Neural cell (in vitro differentiated cells): Measurements from ENCODE around the gene PCDH9. TPM values are rescaled to one million over a fixed set of nuclear protein-coding genes. Genes with fewer than 3 reads are reported as not detected.

ENCODE experiments used
- H2AFZ ChIP-seq: fragments of 200-600, 300-800 bp; sonication (generic), shearing (Covaris generic); 2 replicates; pipeline ENCODE4 v1.6.0; 2014; ENCODE audit warnings: low read depth, mild to moderate bottlenecking, antibody characterized with exemption, low read length, moderate library complexity
- H3F3A ChIP-seq: fragments of 200-600 bp; shearing (Covaris generic); 2 replicates; pipeline ENCODE4 v1.6.1; 2016; ENCODE audit warnings: mild to moderate bottlenecking, moderate library complexity, mixed read lengths, antibody characterized with exemption, low read length; ENCODE audit not compliant: insufficient read depth, poor library complexity, severe bottlenecking
- H3K27ac ChIP-seq: fragments of 200-600, 300-800 bp; sonication (generic), shearing (Covaris generic); 2 replicates; pipeline ENCODE4 v1.5.1; 2014; ENCODE audit warnings: mild to moderate bottlenecking, low read length, moderate library complexity
- H3K27me3 ChIP-seq: fragments of 300-800, 200-600 bp; sonication (generic), shearing (Covaris generic); 2 replicates; pipeline ENCODE4 v1.6.0; 2014; ENCODE audit warnings: mild to moderate bottlenecking, low read depth, low read length, moderate library complexity; ENCODE audit not compliant: insufficient read depth
- H3K36me3 ChIP-seq: fragments of 300-800, 200-600 bp; sonication (generic), shearing (Covaris generic); 2 replicates; pipeline ENCODE4 v1.5.1; 2014; ENCODE audit warnings: mild to moderate bottlenecking, antibody characterized with exemption, low read length, moderate library complexity; ENCODE audit not compliant: insufficient read depth
- H3K4me2 ChIP-seq: fragments of 300-800, 200-600 bp; sonication (generic), shearing (Covaris generic); 2 replicates; pipeline ENCODE4 v1.6.0; 2014; ENCODE audit warnings: mild to moderate bottlenecking, low read length
- H3K4me3 ChIP-seq: fragments of 300-800, 200-600 bp; sonication (generic), shearing (Covaris generic); 2 replicates; pipeline ENCODE4 v1.5.1; 2014; ENCODE audit warnings: mild to moderate bottlenecking, low read length, moderate library complexity
- H3K79me2 ChIP-seq: fragments of 200-600 bp; shearing (Covaris generic); replicated peaks from 2 replicates; pipeline ENCODE4 v1.6.0; 2014; ENCODE audit warnings: mild to moderate bottlenecking, low read length, moderate library complexity; ENCODE audit not compliant: insufficient read depth
- H3K9ac ChIP-seq: fragments of 300-800, 200-600 bp; sonication (generic), shearing (Covaris generic); 2 replicates; pipeline ENCODE4 v1.6.1; 2016; ENCODE audit warnings: mild to moderate bottlenecking, low read length, mixed read lengths
- H3K9me2 ChIP-seq: fragments of 200-600 bp; shearing (Covaris generic); 2 replicates; pipeline ENCODE4 v1.6.1; 2016; ENCODE audit warnings: mild to moderate bottlenecking, low read length, mixed read lengths; ENCODE audit not compliant: insufficient read depth
- H3K9me3 ChIP-seq: fragments of 200-600, 300-800 bp; sonication (generic), shearing (Covaris generic); 2 replicates; pipeline ENCODE4 v1.6.1; 2016; ENCODE audit warnings: mild to moderate bottlenecking, mixed run types, low read length, moderate library complexity, mixed read lengths
- H4K20me1 ChIP-seq: fragments of 200-600 bp; shearing (Covaris generic); 2 replicates; pipeline ENCODE4 v1.6.1; 2016; ENCODE audit warnings: mild to moderate bottlenecking, mixed run types; ENCODE audit not compliant: insufficient read depth
- CTCF ChIP-seq: fragments of 450-650 bp; IDR thresholded peaks from 2 replicates; pipeline ENCODE4 v1.5.1; 2014; ENCODE audit warnings: antibody characterized with exemption, mild to moderate bottlenecking, moderate library complexity; ENCODE audit not compliant: poor library complexity, severe bottlenecking
- EP300 ChIP-seq: fragments of 450-650 bp; conservative IDR thresholded peaks from 2 replicates; pipeline ENCODE4 v1.6.1; 2014; ENCODE audit warnings: antibody characterized with exemption, mild to moderate bottlenecking, moderate library complexity; ENCODE audit not compliant: poor library complexity, severe bottlenecking
- EZH2 ChIP-seq: fragments of 200-600, 300-800 bp; shearing (Covaris generic), sonication (generic); IDR thresholded peaks from 2 replicates; pipeline ENCODE4 v1.6.1; 2014; ENCODE audit warnings: antibody characterized with exemption, low read length, borderline replicate concordance, mild to moderate bottlenecking; ENCODE audit not compliant: insufficient read depth, poor library complexity, severe bottlenecking
- MXI1 ChIP-seq: fragments of 450-650 bp; conservative IDR thresholded peaks from 2 replicates; pipeline ENCODE4 v1.6.1; 2014; ENCODE audit warnings: antibody characterized with exemption, mild to moderate bottlenecking; ENCODE audit not compliant: poor library complexity, severe bottlenecking
- POLR2AphosphoS5 ChIP-seq: IDR thresholded peaks from 2 replicates; pipeline ENCODE4 v1.6.1; 2012
- RAD21 ChIP-seq: fragments of 450-650 bp; conservative IDR thresholded peaks from 2 replicates; pipeline ENCODE4 v1.6.1; 2014; ENCODE audit warnings: antibody characterized with exemption, mild to moderate bottlenecking, moderate library complexity
- REST ChIP-seq: IDR thresholded peaks from 2 replicates; pipeline ENCODE4 v1.6.1; 2012; ENCODE audit warnings: borderline replicate concordance
- SMC3 ChIP-seq: fragments of 450-650 bp; conservative IDR thresholded peaks from 2 replicates; pipeline ENCODE4 v1.6.1; 2014; ENCODE audit warnings: antibody characterized with exemption, mild to moderate bottlenecking, moderate library complexity; ENCODE audit not compliant: poor library complexity
- TAF1 ChIP-seq: IDR thresholded peaks from 2 replicates; pipeline ENCODE4 v1.6.1; 2012; ENCODE audit warnings: low read depth
- polyA plus RNA-seq: library from polyadenylated mRNA; depleted of rRNA; stranded (reverse); fragments of >200 nt; gene quantifications from 2 replicates; pipeline ENCODE4 v1.2.3, GENCODE V29; 2014

PCDH9 gene
- polyA plus RNA-seq, 1 donor from 2014 or later: 4.6 TPM

- TF ChIP-seq TAF1: no peak
- no peak for TF ChIP-seq RAD21
- no peak for TF ChIP-seq POLR2AphosphoS5
- TF ChIP-seq CTCF: no peak
- TF ChIP-seq SMC3: no peak
- TF ChIP-seq MXI1: no peak
- Histone ChIP-seq H3K9me3 (no peaks in the 10 kb centered on the region), H3K4me3 (no peak overlapping the region), H3K79me2 (no peaks in the 10 kb centered on the region), H3K36me3 (no peaks in the 10 kb centered on the region), H4K20me1 (no peaks in the 10 kb centered on the region), H3K9me2 (no peaks in the 10 kb centered on the region), H3F3A (no peaks in the 10 kb centered on the region), H3K9ac (no peak overlapping the region), H3K27me3 (no peaks in the 10 kb centered on the region), H3K27ac (no peak overlapping the region), H3K4me2 (no peak overlapping the region), H2AFZ (no peak overlapping the region)
Measured at GRCh38 chr13:66275416-66275815, 954.7 kb downstream of the PCDH9 start.

GRCh38 chr13:66273011-66273410 is 957.1 kb downstream of the PCDH9 start:
- Histone ChIP-seq H3K27ac (no peak overlapping the region), H3K9me3 (no peaks in the 10 kb centered on the region), H2AFZ (no peak overlapping the region), H3K79me2 (no peaks in the 10 kb centered on the region), H3K9me2 (no peaks in the 10 kb centered on the region), H3F3A (no peaks in the 10 kb centered on the region), H3K4me3 (no peak overlapping the region), H3K36me3 (no peaks in the 10 kb centered on the region), H3K4me2 (no peak overlapping the region), H4K20me1 (no peaks in the 10 kb centered on the region), H3K9ac (no peak overlapping the region), H3K27me3 (no peaks in the 10 kb centered on the region)
- TF ChIP-seq MXI1 (no peak), POLR2AphosphoS5 (no peak), REST (no peak), EP300 (no peak), SMC3 (no peak), RAD21 (no peak), CTCF (no peak), EZH2 (no peak)
